NCI-H1417 treated with DMSO at 0.1 percent for 48 hours (cell line): ENCODE measurements around the gene TRIL.

Source experiments
- DNase-seq: peaks from one replicate; lab custom pipeline; 2025; lab: John Stamatoyannopoulos, UW

TRIL gene

DNA sequence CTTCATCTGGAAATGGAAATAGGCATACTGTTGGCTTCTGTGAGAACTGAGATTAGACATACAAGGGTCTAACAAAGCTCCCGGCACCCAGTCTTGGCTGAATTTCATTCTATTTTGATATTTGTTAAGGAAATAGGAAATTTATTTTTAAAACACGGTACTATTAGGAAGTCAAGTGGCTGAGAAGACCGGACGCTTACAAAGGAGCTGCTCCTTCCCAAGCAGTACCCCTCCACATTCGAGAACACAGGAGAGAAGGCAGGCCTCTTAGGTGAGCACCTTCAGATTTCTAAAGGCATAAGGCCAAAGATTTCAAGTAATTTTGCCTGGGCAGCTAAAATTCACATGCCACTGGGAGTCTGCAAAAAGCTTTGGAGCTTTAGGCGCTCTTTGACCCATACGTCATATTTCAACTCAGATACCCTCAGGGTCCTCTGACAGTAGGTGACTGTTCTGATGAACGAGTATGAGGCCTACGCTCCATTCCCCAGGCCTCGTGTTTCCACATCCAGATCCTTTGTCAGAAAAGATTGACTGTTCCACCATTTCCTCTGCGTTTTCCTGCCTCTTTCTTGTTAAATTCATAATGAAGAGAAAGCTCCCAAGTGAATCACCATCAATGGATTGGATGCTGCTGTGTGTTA lies 17.3 kb downstream of the TRIL start:
- DNase-seq, result no peak

DNA sequence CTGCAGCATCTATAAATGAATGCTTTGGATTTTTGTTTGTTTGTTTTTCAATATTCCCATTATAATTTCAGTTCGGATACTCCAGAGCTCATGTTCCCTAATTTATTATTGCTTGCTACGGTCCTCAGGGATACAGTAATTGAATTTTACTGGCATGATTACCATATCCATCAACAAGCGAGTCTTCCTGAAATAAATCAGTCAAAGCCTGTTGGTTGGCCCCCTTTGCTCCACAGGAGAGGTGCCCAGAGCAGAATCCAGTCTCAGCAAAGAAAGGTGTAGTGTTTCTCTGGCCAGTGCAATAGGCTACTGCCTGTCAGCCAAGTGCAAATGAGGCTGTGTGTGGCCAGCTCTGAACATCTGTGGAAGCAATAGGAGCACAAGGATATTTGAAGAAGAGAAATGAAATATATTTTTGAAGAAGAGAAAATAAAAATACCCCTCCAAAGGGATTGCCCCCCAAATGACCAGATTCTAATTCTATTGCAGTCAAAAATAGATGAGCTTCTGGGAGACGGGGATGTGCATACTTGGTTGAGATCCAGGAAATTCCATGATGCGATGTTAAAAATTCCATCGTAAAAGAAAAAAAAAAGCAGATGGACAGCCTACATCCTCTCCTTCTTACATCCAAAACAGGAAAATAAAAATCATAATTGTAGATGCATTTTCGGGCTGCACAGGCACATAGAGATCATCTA lies 18.1 kb downstream of the TRIL start:
- no peak for DNase-seq

GRCh38 chr7:28939367-28939766 lies 18.8 kb downstream of the TRIL start:
- DNase-seq, result no peak

DNA sequence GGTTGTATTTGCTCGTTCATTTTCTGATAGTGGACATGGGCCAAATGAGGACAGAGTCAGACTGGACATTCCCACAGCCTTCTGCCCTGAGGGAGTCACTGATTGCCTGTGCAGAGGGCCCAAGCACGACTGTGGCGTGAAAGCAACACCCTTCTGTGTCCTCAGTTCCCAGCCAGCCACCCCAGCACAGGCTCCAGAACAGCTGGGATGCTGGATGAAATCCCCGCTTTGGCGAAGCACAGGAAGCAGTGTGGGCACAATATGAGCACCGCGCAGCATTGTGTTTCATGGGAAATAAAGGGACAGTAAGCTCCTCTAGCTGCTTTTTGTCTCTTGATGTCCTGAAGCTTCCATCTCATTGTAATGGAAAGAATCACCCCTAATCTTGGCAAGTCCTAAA lies 20.5 kb downstream of the TRIL start:
- no peak for DNase-seq

GRCh38 chr7:28937103-28937502 lies 21.0 kb downstream of the TRIL start:
- DNase-seq, result no peak

DNA sequence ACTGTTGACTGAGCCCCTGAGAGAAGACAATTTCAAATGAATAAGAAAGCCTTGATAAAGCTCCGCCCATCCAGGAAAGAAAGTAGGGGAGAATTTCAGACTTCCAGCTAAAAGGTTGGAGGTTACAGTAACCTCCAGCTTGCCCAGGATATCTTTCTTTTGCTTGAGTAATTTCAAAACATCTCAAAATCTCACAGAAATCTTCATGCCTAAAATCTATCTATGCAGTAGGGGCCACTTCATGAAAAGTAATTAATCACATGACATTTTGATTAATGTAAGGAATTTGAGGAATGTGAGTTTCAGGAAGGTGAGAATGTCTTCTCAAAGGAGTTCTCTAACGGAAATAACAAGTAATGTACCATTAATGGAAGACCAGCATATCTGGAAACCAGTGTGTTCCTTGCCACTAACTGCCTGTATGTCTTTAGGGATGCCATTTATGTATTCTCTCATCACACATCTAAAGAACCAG lies 24.2 kb downstream of the TRIL start:
- DNase-seq, result no peak

GRCh38 chr7:28931565-28931964 lies 26.6 kb downstream of the TRIL start:
- no peak for DNase-seq

GRCh38 chr7:28926871-28927597 lies 31.1 kb downstream of the TRIL start:
- DNase-seq, result peak; percentile 88

- DNase-seq, result peak; percentile 36
These were observed 35.4 kb downstream of the TRIL start for GRCh38 chr7:28922624-28923331.

- peak; percentile 53 for DNase-seq
These were observed 36.3 kb downstream of the TRIL start for GRCh38 chr7:28921822-28922221.

DNA sequence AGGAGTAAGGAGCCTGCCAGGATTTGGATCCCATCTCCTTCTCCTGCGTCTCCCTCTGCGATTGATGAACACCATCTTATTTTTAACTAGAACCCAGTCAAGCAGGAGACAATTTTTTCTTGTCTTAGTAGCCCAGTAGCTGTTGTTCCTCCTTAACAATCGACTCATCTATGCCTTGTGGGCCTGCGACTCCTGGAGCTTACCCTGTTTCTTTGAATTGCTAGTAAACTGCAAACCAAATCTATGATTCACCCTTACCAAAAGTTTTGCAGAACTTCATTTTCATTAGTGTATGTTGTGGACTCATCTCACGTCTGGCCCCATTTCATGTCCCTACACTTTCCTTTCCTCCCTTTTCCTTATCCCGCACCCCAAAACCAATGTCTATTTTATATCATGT lies 37.7 kb downstream of the TRIL start:
- no peak for DNase-seq

- no peak for DNase-seq
These were observed 38.6 kb downstream of the TRIL start for GRCh38 chr7:28919510-28919909.

DNA sequence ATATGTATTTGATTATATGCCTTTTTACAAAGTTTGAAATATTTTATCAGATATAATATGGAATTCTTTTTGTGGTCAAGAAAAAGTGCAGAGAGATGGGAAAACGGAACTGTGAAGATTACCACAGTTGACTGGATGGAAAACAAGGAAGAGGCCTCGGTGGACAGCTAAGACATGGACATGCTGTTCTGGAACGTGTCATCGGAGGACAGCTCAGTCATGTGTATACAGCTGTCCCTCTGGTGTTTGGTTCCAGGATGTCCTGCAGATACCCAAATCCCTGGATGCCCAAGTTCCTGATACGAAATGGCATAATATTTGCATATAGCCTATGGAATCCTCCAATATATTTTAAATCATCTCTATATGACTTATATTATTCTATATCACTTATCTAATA lies 49.4 kb downstream of the TRIL start:
- DNase-seq, result no peak

- DNase-seq, result no peak
These were observed 52.7 kb downstream of the TRIL start for GRCh38 chr7:28905464-28905863.

- DNase-seq, result no peak
These were observed 53.5 kb downstream of the TRIL start for GRCh38 chr7:28904578-28905048.

- DNase-seq, result peak; percentile 44
These were observed 54.2 kb downstream of the TRIL start for GRCh38 chr7:28903730-28904577.
